GM19238 (cell line): ENCODE measurements around the gene CHST3.
"Not testable (repeated sequence)": the region's sequence is repeated elsewhere in the genome, so short reads cannot be mapped to it uniquely, and the experiment has no call there.

ENCODE experiments used
- DNase-seq: peaks from one replicate; pipeline ENCODE4 v3.0.0; 2011; ENCODE audit warnings: low spot score; ENCODE audit not compliant: insufficient read length

CHST3 gene

GRCh38 chr10:71948496-71949067 is 15.6 kb upstream of the CHST3 start:
- DNase-seq = no peak

- DNase-seq = no peak
Observed at GRCh38 chr10:71950683-71951082, 13.5 kb upstream of the CHST3 start.

GRCh38 chr10:71952745-71953144 is 11.4 kb upstream of the CHST3 start:
- DNase-seq = no peak

- DNase-seq = no peak
Observed at GRCh38 chr10:71957546-71958275, 6.5 kb upstream of the CHST3 start.

- no peak for DNase-seq
Observed at GRCh38 chr10:71959526-71959925, 4.7 kb upstream of the CHST3 start.

GRCh38 chr10:71961831-71962230 is 2.4 kb upstream of the CHST3 start:
- no peak for DNase-seq

- DNase-seq = no peak
Observed at GRCh38 chr10:71962901-71963300, 1.3 kb upstream of the CHST3 start.

- no peak for DNase-seq
Observed at GRCh38 chr10:71963351-71964097, 671 bp upstream of the CHST3 start.

- no peak for DNase-seq
Observed at GRCh38 chr10:71964743-71965515, 734 bp downstream of the CHST3 start.

GRCh38 chr10:71965623-71966022 is 1.4 kb downstream of the CHST3 start:
- DNase-seq = no peak

GRCh38 chr10:71966046-71967004 is 2.1 kb downstream of the CHST3 start:
- no peak for DNase-seq

- not testable (repeated sequence) for DNase-seq
Observed at GRCh38 chr10:71967958-71968357, 3.8 kb downstream of the CHST3 start.

- no peak for DNase-seq
Observed at GRCh38 chr10:71968553-71969474, 4.6 kb downstream of the CHST3 start.

GRCh38 chr10:71969929-71970328 is 5.7 kb downstream of the CHST3 start:
- no peak for DNase-seq

GRCh38 chr10:71970331-71970730 is 6.1 kb downstream of the CHST3 start:
- DNase-seq = no peak

- DNase-seq = no peak
Observed at GRCh38 chr10:71970869-71971268, 6.7 kb downstream of the CHST3 start.

- no peak for DNase-seq
Observed at GRCh38 chr10:71971311-71971731, 7.1 kb downstream of the CHST3 start.

- DNase-seq = peak; percentile 41
Observed at GRCh38 chr10:71971769-71972555, 7.8 kb downstream of the CHST3 start.
